Astrocyte (in vitro differentiated cells and primary cell): Measurements from ENCODE around the gene SLC39A5.

Experiments used
- CTCF ChIP-seq: IDR thresholded peaks from 2 replicates; pipeline ENCODE4 v1.5.1; 2011; ENCODE audit warnings: low read depth, mild to moderate bottlenecking, inconsistent platforms, low read length, moderate library complexity; ENCODE audit not compliant: insufficient read depth
- EZH2 ChIP-seq: IDR thresholded peaks from 2 replicates; pipeline ENCODE4 v1.6.1; 2012; ENCODE audit warnings: mild to moderate bottlenecking, low read length, inconsistent platforms; ENCODE audit not compliant: insufficient read depth

GRCh38 chr12:56286044-56286830 lies 56.4 kb downstream of the SLC39A5 start:
- TF ChIP-seq CTCF (no peak), EZH2 (no peak)
